GM19238 (cell line): ENCODE data around the gene ZNF644.

Experiments
- DNase-seq: peaks from one replicate; pipeline ENCODE4 v3.0.0; 2011; ENCODE audit warnings: low spot score; ENCODE audit not compliant: insufficient read length

The ZNF644 gene

DNA sequence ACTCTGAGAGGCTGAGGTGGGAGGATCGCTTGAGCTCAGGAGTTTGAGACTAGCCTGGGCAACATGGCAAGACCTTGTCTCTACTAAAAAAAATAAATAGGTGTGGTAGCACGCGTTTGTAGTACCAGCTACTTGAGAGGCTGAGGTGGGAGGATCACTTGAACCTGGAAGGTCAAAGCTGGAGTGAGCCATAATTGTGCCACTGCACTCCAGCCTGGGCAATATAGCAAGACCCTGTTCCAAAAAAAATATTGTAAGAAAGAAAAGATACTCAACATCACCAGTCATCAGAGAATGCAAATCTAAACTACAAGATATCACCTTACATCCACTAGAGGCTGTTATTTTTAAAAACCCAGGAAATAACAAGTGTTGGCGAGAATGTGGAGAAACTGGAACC is 32.5 kb downstream of the ZNF644 start:
- DNase-seq: no peak

DNA sequence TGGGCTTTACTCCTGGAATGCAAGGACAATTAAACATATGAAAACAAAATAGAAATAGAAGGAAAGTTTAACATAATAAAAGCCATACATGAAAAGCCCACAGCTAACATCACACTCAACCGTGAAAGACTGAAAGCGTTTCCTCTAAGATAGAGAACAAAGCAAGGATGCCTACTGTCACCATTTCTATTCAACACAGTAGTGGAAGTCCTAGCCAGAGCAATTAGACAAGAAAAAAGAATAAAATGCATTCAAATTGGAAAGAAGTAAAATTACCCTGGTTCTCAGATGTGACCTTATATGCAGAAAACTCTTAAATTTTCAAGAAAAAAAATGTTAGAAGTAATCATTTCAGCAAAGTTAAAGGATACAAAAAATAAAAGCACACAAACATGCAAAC is 34.0 kb downstream of the ZNF644 start:
- DNase-seq: no peak

DNA sequence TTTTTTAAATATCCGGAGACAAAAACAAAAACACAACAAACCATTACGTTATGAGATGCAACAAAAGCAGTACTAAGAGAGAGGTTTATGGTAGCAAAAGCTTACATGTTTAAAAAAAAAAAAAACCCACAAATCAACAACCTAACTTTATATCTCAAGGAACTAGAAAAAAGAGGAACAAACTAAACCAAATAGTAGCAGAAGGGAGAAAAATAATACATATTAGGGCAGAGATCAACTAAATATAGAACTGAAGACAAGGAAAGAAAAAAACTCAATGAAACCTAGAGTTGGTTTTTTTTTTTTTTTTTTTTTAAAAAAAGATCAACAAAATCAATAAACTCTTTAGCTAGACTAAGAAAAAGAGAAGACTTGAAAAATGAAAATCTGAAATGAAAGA is 34.9 kb downstream of the ZNF644 start:
- no peak for DNase-seq

DNA sequence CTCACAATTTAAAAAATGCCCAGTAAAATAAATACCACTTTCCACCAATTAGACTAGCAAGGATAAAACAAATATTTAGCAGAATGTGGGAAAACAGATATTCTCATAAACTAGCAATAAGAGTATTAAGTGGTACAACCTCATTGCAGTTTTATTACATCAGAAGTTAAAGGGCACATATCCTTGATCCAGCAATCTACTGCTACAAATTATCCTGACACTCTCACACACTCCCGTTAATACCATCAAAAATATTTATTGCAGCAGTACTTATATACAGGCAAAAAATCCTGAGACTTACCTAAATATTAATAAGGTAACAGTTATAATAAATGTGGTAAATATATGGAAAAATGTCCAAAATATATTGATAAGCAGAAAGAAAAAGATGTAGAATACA is 44.3 kb downstream of the ZNF644 start:
- DNase-seq: no peak

DNA sequence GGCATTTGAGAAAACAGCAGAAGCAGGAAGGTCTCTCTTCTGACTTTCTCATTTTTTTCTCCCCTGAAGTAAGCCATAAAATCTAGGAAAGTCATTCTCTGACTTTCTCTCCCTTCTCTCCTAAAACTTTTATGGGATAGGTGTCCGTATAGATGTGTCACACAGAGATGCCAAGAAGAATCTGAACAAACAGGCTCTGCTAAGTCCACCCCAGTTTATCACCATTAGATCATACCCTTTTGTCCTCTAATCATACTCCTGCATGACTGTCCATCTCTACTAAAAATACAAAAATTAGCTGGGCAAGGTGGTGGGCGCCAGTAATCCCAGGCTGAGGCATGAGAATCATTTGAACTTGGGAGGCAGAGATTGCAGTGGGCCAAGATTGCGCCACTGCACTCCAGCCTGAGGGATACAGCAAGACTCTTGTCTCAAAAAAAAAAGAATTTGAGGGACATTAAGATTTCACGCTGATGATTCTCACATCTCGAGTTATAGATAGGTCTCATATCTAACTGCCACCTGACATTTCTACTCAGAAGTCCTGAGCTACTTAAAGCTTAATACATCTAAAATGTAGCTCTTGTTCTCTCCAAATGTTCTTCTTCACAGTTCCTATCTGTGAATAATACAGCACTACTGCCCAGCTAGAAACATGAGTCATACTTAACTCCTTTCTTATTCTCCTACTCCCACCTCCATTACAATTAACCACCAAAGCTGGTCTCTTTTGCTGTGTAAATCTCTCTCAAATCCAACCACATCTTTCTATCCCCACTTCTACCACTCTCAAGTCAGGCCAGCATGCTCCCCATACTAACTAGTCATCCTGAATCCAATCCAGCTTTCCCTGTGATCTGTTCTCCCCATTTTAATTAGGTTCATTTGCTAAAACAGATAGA is 47.7 kb downstream of the ZNF644 start:
- DNase-seq: no peak

DNA sequence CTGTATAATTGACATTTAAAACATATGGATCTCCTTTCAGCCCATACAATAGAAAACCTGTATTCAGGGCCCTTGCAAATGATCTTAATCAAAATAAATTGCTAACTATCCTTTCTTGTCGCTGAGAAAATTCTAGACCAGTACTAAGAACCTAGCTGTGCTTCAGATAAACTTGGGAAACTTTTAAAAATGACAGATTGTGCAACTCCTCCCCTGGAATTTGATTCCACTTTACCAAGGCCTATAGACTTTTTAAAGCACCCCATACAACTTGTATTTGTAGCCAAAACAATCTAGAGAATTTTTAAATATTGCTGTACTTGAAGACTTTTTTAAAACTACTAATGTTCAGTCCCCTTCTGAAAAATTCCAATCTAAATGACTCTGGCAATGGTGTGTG is 51.6 kb downstream of the ZNF644 start:
- DNase-seq: no peak

DNA sequence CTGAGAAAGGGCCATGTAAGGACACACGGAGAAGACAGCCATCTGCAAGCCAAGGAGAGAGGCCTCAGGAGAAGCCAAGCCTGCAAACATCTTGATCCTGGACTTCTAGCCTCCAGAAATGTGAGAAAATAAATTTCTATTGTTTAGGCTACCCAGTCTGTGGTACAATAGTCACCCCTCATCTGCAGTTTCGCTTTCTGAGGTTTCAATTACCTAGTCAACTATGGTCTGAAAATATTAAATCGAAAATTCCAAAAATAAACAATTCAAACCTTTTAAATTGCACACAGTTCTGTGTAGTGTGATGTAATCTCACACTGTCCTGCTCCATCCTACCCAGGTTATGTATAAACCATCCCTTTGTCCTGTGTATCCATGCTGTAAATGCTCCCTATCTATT is 52.6 kb downstream of the ZNF644 start:
- no peak for DNase-seq

DNA sequence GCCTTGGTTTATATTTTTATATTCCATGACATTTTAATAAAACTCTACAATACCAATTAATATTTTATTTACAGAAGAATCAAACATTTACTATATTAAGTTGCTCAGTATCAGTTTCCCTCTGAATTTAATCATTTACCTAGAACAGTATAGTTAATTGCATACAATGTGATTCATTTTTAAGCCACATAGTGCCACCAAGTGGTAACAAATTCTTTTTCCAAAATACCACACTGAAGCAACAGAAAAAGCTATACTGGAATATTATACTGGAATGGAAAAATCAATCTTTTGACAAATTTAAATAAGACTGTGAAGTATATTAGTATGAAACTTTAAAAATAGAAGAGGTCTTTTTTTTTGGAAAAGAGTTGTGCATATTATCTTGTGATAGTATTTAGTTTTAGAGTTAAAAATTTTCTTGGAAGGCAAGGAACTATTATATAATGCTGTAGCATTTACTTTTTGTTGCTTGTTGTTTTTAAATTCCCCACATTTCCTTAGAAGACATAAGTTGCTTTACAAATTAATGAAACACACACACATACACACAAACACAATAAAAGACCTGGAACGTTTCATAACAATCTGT is 57.3 kb downstream of the ZNF644 start:
- DNase-seq: no peak

DNA sequence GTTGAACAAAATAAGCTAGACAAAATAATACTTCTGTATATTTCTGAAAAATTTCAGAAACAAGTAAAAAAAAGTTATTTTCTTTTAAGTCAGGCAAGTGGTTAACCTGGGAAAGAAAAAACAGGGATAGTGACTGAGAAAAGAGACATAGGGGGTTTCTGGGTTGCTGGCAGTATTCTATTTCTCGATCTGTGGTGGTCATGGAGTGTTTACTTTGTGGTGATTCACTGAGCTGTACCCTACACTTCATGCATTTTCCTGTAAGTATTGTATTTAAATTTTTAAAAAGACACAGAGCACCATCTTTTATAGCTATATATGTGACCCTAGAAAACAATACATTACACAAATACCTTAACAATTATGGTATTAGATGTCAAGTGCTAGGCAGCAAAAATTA is 58.2 kb downstream of the ZNF644 start:
- no peak for DNase-seq

DNA sequence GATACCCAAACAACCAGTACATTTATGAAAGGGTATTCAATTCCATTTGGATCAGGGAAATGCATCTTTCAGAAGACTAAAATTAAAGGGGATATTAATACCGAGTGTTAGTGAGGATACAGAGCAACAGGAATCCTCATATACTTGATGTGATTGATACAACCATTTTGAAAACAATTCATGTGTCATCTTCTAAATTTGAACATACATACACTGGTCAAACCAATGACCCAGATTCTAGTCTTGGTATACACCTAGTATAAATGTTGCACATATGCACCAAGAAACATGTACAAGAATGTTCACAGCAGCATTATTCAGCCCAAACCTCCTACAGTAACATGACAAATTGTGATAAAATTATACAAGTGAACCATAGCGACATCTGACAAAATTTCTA is 58.6 kb downstream of the ZNF644 start:
- no peak for DNase-seq

DNA sequence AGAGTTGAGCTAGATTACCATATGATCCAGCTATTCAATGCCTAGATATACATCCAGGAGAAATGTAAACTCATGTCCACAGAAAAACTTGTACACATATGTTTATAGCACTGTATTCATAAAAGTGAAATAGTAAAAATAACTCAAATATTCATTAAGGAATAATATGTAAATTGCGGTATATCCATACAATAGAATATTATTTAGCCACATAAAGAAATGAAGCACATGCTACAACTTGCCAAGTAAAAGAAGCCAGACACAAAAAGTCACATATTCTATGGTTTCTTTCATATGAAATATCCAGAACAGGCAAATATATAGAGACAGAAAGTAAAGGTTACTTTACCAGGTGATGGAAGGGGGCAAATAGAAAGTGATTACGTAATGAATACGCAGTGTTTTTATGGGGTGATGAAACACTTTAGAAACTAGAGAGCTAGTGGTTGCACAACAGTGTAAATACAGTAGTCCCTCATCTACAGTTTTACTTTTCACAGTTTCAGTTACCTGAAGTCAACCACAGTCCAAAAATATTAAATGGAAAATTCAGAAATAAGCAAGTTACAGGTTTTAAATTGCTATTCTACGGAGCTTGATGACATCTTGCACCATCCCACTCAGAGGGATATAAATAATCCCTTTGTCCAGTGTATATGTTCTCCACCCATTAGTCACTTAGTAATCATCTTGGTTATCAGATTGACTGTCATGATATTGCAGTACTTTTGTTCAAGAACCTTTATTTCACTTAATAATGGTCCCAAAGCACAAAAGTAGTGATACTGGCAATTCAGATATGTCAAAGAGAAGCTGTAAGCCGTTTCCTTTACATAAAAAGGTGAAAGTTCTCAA is 62.3 kb downstream of the ZNF644 start:
- peak; percentile 1 for DNase-seq

DNA sequence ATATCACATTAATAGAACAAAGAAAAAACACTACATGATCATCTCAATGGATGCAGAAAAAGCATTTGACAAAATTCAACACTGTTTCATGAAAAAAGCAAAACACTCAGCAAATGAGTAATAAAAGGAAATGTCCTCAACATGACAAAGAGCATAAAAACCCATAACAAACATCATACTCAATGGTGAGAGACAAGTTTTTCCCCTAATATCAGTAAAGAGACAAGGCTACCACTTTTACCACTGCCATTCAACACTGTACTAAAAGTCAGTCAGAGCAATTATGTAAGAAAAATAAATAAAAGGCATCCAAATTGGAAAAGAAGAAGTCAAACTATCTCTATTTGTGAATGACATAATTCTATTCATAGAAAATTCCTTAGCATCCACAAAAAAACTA is 64.3 kb downstream of the ZNF644 start:
- no peak for DNase-seq

DNA sequence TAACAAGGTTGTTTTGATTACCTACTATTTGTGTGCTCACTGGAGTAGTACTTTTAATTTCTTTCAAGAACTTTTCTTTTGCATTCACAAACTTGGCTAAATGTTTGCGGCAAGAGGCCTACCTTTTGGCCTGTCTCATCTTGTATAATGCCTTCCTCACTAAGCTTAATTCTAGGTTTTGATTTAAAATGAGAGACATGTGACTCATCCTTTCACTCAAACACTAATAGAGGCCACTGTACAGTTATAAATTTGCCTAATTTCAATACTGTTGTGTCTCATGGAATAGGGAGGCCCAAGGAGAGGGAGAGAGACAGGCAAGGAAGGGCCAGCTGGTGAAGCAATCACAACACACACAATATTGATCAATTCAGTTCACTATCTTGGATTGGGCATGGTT is 66.1 kb downstream of the ZNF644 start:
- no peak for DNase-seq

DNA sequence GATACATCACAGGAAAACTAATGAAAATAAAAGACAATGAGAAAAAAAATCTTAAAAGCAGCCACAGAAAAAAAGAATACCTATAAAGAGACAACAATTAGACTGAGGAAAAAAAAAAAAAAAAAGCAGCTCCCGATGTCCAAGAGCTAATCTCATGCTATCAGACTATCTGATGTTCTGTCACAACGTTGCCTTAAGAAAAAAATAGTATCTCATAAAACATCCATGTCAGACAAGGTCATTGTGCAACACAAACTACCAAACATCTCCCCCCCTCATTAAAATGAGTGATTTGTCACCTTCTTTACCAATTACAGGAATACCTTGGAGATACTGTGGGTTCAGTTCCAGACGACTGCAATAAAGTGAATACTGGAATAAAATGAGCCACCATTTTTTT is 68.9 kb downstream of the ZNF644 start:
- DNase-seq: no peak

DNA sequence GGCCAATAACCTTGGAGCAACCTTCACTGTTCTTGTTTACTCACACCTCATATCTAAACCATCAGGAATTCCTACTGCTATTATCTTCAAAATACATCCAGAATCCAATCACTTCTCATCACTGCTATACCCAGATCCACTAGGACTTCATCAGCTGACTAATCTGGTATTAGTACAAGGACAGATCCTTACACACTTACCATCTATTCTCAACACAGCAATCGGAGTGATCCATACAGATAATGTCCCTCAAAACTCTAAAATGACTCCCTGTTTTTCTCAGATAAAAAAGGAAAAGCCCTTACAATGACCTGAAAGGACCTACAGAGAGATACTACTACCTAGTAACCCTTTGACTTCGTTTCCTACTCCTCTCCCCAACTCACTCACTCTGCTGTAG is 70.8 kb downstream of the ZNF644 start:
- DNase-seq: no peak

DNA sequence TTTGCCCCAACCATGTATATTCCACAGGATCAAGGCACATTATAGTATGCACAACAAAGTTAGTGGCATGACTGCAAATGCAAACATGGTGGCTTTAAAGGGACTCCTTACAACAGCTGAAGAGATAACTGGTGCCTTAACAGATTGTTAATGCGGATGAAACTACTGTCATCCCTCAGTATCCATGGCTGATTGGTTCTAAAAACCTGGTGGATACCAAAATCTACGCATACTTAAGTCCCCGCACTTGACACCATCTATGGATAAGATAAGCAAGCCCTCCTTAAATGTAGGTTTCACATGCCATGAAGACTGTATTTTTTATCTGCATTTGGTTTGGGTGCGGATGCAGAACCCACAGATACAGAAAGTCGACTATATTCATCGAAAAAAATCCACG is 73.5 kb downstream of the ZNF644 start:
- DNase-seq: no peak

DNA sequence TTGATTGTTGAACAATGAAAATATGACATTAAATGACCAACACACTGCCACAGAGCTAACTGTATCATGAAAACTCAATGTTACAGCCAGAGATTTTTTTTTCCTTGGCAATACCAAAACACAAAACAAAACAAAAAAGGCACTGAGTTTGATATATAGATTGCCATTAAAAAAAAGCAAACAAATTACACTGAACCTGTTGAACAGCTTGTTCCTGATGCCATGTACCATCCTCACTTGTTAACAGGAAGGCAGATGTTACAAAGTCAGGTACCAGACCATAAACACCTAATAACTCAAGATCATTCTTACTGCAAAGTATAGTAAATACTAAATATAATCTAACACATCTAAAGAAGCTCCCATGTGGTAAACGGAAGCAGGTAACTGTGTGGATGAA is 75.2 kb downstream of the ZNF644 start:
- DNase-seq: no peak

DNA sequence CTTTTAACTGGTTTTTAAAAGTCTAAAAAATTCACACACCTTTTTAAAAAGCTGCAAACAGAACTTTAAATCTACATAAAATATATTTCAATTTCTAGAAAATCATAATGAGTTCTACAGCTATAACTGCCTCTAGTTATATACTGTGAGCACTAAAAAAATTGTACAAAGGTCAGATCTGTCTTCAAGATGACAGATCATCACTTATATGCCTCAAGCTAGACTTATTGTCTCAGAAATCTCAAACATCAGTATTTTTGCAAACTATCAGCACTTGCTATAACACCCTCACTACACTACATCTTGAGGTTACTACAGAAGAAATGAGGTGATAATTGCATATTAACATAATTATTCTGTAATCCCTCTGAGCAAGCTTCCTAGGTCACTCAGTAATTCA is 76.5 kb downstream of the ZNF644 start:
- DNase-seq: no peak

DNA sequence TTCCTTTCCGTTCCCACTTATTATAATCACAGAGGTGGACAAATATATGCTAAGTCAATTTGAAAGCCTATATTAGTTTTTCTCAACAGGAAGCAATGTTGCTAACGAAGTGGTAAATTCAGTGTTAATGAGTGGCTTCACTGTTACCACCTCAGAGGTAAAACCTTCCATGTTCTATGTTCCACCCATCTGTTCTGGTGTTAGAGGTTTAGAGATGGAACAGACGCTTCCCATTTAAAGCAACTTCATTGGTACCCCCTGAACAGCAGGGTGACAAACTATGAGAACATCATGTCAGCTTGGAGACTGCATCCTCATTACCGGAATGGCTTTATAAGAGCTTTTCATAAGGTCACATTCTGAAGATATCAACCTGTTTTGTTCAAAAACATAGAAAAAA is 77.9 kb downstream of the ZNF644 start:
- DNase-seq: no peak

DNA sequence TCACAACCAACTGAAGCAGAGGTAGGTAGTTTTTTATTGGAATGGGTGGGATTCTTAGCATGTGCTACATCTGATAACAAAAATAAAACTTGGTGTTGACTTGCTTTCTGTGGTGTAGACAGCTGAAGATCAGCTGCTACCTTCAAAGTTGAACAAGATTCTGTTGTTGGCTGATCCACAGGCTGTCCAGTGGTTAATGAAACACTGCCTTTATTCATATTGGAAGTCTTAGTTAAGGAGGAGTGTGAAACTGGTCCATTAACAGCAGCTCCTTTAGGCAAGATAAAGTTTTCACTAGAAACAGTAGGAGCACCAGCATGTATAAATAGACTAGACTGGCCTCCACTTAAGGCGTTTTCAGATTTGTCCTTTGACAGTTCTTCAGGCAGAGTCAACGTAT is 81.1 kb downstream of the ZNF644 start:
- DNase-seq: no peak

DNA sequence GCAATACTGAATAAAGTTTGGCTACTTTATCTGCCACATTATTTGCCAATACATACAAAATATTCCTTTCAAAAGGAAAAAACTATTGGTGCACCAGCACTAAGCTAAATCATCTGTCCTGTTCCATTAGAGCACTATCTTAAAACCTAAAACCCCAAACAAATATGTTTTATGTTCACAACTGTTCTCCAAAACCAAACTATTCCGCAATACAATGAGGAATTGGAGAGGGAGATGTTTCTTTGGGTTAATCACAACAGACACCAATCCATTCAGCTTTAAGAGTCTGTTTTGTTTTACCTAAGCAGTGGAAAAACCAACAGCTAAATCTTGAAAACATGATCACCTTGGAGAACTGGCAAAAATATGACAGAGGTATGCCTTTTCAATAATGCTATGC is 85.1 kb downstream of the ZNF644 start:
- DNase-seq: no peak

DNA sequence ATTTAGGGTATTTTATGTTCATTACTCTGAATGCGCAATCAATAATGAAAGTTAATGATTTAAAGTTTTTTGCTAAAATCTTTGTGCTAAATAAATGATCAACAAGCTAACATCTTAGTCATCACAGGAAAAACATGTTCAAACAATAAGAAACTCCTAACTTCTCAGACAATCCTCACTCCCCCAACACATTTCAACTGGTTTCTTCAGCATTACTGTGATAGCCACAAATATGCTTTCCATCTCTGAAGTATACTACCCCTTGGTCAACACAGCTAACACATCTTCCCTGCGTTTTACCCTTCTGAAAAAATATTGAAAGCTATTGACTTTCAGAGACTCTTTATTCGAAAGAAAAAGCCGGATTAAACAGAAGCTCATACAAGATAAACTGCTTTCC is 85.8 kb downstream of the ZNF644 start:
- DNase-seq: no peak
